Activated naive CD8-positive, alpha-beta T cell treated with anti-CD3 and anti-CD28 coated beads, Interleukin-2, amount 10 ng/mL, durations not matched to agents 7 days and 5 days (primary cell): ENCODE measurements around the gene NRXN2. TPM values are rescaled to one million over a fixed set of nuclear protein-coding genes. Genes with fewer than 3 reads are reported as not detected.

Source experiments
- ATAC-seq: fragments of 150-1000 bp; cut with Tn5 transposase; one replicate; pipeline ENCODE4 v1.10.0; 2021; ENCODE audit warnings: low read depth, moderate library complexity
- POLR2A ChIA-PET: fragments of 350-600 bp; sonication (Branson Sonifier 250); formaldehyde crosslinking; loops from one replicate; lab custom pipeline; 2021; ENCODE audit warnings: antibody characterized with exemption; lab: Charles Lee
- DNase-seq: peaks from one replicate; pipeline ENCODE4 v3.0.0; 2021
- H3K27ac Mint-ChIP-seq: one replicate; pipeline ENCODE4 v1.8.0; 2022; ENCODE audit warnings: mild to moderate bottlenecking, mixed read lengths
- H3K27me3 Mint-ChIP-seq: one replicate; pipeline ENCODE4 v1.8.0; 2022; ENCODE audit warnings: mild to moderate bottlenecking, moderate library complexity, mixed read lengths
- H3K36me3 Mint-ChIP-seq: one replicate; pipeline ENCODE4 v1.8.0; 2021; ENCODE audit warnings: mild to moderate bottlenecking, mixed read lengths
- H3K4me1 Mint-ChIP-seq: one replicate; pipeline ENCODE4 v1.8.0; 2021; ENCODE audit warnings: mixed read lengths
- H3K4me3 Mint-ChIP-seq: one replicate; pipeline ENCODE4 v1.8.0; 2022; ENCODE audit warnings: mild to moderate bottlenecking, moderate library complexity, mixed read lengths
- H3K9me3 Mint-ChIP-seq: one replicate; pipeline ENCODE4 v1.8.0; 2021; ENCODE audit warnings: mixed read lengths
- total RNA-seq, 2 experiments: library from RNA; stranded (reverse); gene quantifications; one replicate each; pipeline ENCODE4 v1.2.3, GENCODE V29; 2021

The NRXN2 gene
- total RNA-seq, 2 experiments from 2014 or later = 0.36 TPM; not detected in 1

DNA sequence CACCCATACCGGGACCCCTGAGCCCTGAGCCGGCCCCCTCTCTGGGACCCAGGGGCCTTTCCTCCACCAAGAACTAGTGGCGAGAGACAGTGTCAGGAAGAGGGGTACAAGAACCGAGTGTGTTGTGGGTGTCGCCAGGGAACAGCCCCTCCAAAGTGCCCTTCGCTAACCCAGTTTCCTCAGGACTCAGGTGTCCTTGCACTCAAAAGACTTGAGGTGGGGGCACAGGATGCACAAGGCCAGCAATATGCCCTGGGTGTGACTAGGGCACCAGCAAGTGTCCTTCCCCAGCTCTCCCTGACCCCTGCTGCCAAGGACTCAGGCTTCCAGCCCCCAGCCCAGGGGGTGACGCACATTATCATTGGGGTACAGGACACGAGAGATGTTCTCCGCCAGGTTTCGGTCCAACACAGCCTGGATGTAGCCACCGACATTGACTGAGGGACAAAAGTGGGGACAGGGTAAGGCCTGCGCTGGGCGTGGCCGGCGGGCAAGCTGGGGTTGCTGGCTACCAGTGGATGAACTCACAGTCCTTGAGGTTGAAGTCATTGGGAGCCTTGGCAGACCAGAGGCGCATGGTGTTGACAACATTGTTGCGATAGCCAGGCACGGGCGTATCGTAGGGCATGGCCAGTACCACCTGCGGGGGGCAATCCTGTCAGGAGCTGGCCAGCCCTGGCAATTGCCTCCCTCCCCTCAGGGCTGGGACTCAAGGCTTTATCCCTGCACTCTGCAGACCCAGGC lies 32.1 kb upstream of the NRXN2 start:
- POLR2A ChIA-PET = interaction anchor here (1.7 kb wide), 1 partner anchor 23 kb away, joined by 5 read pairs; the partner anchor contains the start of gene SF1
- ATAC-seq = no peak
- no peaks in the 10 kb centered on the region for H3K27me3 Mint-ChIP-seq
- H3K4me3 Mint-ChIP-seq = no peak overlapping the region
- no peaks in the 10 kb centered on the region for H3K9me3 Mint-ChIP-seq
- peak; percentile 24 for DNase-seq
- no peak overlapping the region for H3K27ac Mint-ChIP-seq
- peaks cover 9% of the 10 kb centered on the region for H3K36me3 Mint-ChIP-seq
- peaks cover 20% of the 10 kb centered on the region for H3K4me1 Mint-ChIP-seq

DNA sequence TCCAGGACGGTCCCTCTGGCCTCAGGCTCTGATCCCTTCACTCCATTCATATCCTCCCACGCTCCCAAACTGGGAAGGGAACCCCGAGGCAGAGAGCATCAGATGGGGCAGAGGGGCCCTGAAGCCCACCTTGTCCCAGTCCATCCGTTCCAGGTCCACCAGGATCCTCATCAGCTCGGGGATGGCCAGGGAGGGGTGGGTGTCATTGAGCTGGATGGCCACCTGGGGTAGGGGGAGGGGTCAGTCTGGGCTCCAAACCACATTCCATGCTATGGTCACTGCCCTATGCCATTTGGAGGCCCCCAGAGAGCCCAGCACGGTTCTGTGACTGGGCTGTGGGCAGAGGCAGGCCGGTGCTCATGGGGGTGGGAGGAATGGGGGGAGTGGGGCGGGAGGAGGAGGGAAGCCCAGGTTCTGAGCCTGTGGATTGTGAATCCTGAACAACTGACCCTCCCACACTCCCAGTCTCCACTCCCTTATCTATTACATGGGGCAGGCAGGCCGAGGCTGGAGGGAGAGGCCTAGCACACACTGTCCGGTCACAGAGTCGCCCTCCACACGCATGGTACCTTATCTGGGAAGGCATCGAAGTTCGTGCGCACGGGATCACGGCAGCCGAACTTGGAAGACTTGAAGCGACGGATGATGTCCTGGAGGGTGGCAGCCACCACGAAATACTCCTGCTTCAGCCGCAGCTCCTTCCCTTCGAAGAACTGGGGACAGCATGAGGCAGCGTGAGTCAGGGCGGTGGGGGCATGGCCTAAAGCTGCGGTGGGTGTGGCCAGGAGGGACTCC lies 31.3 kb upstream of the NRXN2 start:
- ATAC-seq (no peak), DNase-seq (peak; percentile 23)
- Mint-ChIP-seq H3K36me3 (peaks cover 9% of the 10 kb centered on the region), H3K4me3 (no peak overlapping the region), H3K9me3 (no peaks in the 10 kb centered on the region), H3K27me3 (no peaks in the 10 kb centered on the region), H3K4me1 (peaks cover 14% of the 10 kb centered on the region), H3K27ac (no peak overlapping the region)
- POLR2A ChIA-PET = no interaction called here

DNA sequence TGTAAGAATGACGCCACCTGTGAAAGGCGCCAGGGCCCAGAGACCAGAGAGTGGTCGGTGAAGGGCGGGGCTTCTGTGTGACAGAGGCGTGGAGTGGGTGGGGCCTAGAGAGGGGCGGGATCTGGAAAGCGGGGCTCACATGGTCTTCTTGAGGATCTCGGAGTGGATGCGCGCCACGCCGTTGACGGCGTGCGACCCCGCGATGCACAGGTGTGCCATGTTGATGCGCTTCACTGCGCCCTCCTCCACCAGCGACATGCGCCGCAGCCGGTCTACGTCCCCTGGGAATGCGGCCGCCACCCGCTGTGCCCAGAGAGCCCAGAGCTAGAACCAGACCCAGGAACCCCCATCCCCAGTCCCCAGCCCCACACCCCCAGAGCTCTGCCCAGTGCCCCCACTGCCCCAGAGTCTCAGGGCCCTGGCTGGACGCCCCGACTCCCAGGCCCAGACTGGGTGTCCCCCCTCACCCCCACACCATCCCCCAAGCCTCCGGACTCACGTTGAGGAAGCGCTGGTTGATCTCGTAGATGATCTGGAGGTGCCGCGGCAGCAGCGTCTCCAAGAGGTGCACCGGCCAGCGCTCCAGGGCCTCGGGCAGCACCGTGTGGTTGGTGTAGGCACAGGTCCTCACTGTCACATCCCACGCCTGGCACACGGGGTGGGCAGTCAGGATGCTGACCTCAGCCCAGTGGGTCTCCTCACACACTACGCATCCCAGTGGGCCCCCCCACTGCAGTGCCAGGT lies 30.6 kb upstream of the NRXN2 start:
- POLR2A ChIA-PET = interaction anchor here (0.8 kb wide), 1 partner anchor 9 kb away, joined by 3 read pairs; no protein-coding TSS in a partner anchor

DNA sequence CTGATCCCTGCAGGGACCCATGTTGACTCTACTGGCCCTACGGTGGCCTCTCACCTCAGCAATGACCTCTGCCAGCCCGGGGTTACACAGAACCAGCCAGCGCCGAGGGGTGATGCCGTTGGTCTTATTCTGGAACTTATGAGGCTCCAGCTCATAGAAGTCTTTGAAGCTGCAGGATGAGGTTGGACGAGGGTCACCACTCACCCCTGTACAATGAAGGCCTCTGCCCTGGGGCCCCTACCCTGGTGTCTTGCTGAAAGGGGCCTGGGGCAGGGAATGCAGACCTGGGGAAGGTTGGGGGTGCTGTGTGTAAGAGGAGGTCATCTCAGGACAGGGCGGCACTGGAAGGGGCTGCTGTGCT lies 30.0 kb upstream of the NRXN2 start:
- H3K27ac Mint-ChIP-seq = no peak overlapping the region
- POLR2A ChIA-PET = interaction anchor here (0.8 to 1.9 kb wide), 4 partner anchors 8 to 12 kb away, joined by 3 to 11 read pairs (median 4); no protein-coding TSS in a partner anchor
- H3K4me3 Mint-ChIP-seq = no peak overlapping the region

More for the DNA sequence above, 30.6 kb upstream of the NRXN2 start:
- Mint-ChIP-seq H3K9me3 (no peaks in the 10 kb centered on the region), H3K27me3 (no peaks in the 10 kb centered on the region), H3K4me1 (peaks cover 12% of the 10 kb centered on the region), H3K36me3 (peaks cover 9% of the 10 kb centered on the region), H3K27ac (no peak overlapping the region), H3K4me3 (no peak overlapping the region)
- DNase-seq (no peak), ATAC-seq (no peak)

DNA sequence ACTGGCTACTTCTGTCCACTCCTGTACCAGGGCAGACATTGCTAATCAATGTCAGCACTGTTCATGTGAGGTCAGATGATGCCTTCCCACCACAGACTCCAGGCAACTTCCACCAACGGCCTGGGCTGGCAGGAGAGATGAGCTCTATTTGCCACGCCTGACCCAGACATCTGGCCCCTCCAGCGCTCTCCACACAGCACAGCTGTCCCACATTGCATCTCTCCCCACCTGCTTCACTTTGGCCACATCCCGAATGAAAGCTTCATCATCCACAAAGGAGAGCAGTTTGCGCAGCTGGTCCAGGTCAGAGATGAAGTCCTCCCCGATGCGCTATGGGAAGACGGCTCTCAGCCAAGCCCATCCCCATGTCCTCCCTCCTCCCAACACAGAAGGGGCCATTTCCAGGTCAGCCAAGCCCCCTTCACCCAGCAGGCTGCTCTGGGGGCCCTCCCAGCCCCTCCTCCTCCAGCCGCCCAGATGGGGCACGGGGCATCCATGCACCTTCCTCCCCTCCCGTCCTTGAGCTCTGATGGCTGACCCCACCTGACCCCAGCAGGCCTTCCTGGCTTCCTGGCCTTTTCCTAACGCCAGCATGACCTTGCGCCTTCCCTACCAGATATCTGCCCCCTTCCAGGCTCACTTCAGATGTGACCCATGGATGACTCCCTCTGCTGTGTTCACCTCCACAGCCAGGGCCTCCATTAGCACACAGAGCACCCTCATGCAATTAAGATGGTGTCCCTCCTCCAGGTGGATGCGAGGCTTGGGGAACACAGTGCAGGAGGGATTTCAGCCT lies 29.4 kb upstream of the NRXN2 start:
- H3K36me3 Mint-ChIP-seq = peaks cover 11% of the 10 kb centered on the region
- DNase-seq (no peak), ATAC-seq (no peak)
- H3K9me3 Mint-ChIP-seq = no peaks in the 10 kb centered on the region
- no peaks in the 10 kb centered on the region for H3K27me3 Mint-ChIP-seq
- peaks cover 16% of the 10 kb centered on the region for H3K4me1 Mint-ChIP-seq
- H3K27ac Mint-ChIP-seq = peak overlapping the region; percentile 58
- POLR2A ChIA-PET = interaction anchor here (0.8 to 1.9 kb wide), 4 partner anchors 8 to 12 kb away, joined by 3 to 11 read pairs (median 4); no protein-coding TSS in a partner anchor
- H3K4me3 Mint-ChIP-seq = no peak overlapping the region

More for the DNA sequence above, 30.0 kb upstream of the NRXN2 start:
- ATAC-seq = no peak
- H3K4me1 Mint-ChIP-seq = peaks cover 14% of the 10 kb centered on the region
- no peaks in the 10 kb centered on the region for H3K9me3 Mint-ChIP-seq
- DNase-seq = peak; percentile 27
- peaks cover 11% of the 10 kb centered on the region for H3K36me3 Mint-ChIP-seq
- H3K27me3 Mint-ChIP-seq = no peaks in the 10 kb centered on the region

DNA sequence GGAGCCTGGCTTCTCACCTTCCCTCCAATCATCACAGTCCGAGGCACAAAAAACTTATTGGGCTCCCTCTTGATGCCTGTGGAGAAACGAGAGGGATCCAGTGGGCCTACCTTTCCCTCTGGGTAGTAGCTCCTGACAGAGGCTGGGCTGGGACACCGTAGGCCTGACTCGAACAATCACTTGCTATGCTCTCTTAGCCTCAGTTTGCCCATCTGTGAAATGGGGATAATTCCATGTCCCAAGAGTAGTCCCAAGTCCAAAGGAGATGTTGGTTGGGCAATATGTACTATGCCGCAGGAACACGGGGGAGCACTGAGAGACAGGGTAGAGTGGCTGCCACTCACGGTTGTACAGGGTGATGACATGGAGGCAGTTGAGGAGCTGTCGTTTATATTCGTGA lies 28.6 kb upstream of the NRXN2 start:
- no peak for DNase-seq
- POLR2A ChIA-PET = interaction anchor here (1.4 to 1.9 kb wide), 2 partner anchors 9 to 12 kb away, joined by 4 to 11 read pairs; no protein-coding TSS in a partner anchor
- peaks cover 11% of the 10 kb centered on the region for H3K36me3 Mint-ChIP-seq
- H3K27me3 Mint-ChIP-seq = no peaks in the 10 kb centered on the region
- ATAC-seq = no peak
- no peaks in the 10 kb centered on the region for H3K9me3 Mint-ChIP-seq
- peaks cover 18% of the 10 kb centered on the region for H3K4me1 Mint-ChIP-seq
- no peak overlapping the region for H3K27ac Mint-ChIP-seq
- H3K4me3 Mint-ChIP-seq = no peak overlapping the region

DNA sequence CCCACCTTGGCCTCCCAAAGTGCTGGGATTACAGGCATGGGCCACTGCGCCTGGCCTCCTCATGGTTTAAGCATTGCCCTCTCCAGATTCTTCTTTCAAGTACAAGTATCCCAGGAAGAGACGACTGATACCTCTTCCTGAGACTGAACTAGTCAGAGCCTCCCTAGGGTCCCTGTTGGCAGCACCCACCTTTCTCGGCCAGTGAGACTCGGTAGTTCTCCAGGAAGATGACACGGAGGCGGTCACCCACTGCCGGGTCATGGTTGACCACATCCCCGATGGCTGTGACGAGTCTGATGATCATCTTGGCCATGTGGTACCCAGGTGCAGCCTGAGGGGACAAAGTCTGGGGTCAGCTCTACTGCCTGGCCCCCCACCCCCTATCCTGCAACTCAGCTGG lies 28.1 kb upstream of the NRXN2 start:
- no peaks in the 10 kb centered on the region for H3K9me3 Mint-ChIP-seq
- POLR2A ChIA-PET = interaction anchor here (1.9 kb wide), 1 partner anchor 10 kb away, joined by 11 read pairs; no protein-coding TSS in a partner anchor
- H3K36me3 Mint-ChIP-seq = peaks cover 11% of the 10 kb centered on the region
- no peaks in the 10 kb centered on the region for H3K27me3 Mint-ChIP-seq
- H3K4me3 Mint-ChIP-seq = no peak overlapping the region
- peak overlapping the region; percentile 36 for H3K27ac Mint-ChIP-seq
- DNase-seq (no peak), ATAC-seq (no peak)
- H3K4me1 Mint-ChIP-seq = peaks cover 20% of the 10 kb centered on the region

DNA sequence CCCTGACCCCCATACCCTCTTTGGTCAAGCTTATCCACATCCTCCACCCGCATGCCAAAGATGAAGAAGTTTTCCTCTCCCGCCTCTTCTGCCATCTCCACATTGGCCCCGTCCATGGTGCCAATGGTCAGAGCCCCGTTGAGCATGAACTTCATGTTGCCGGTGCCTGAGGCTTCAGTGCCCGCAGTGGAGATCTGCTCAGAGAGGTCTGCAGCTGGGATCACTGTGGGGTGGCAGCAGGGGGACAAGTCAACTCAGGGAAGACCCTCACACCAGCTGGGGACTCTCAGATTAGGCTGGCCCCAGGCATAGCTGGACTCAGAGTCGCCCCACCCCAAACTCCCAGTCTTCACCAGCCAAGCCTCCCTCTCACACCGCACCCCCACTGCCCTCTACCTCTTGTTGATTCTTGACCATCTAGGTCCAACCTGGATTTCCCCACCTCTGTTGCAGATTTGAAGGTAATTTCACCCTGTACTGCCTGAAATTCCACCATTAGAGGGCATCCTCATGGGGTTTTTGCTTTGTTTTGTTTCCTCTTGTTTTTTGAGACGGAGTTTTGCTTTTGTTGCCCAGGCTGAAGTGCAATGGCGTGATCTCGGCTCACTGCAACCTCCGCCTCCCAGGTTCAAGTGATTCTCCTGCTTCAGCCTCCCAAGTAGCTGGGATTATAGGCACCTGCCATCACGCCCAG lies 27.5 kb upstream of the NRXN2 start:
- Mint-ChIP-seq H3K36me3 (peaks cover 11% of the 10 kb centered on the region), H3K4me3 (no peak overlapping the region), H3K27ac (peak overlapping the region; percentile 55), H3K4me1 (peaks cover 24% of the 10 kb centered on the region), H3K9me3 (no peaks in the 10 kb centered on the region), H3K27me3 (no peaks in the 10 kb centered on the region)
- POLR2A ChIA-PET = interaction anchor here (0.7 to 1.7 kb wide), 2 partner anchors 13 to 162 kb away, joined by 6 to 8 read pairs; no protein-coding TSS in a partner anchor
- DNase-seq = no peak
- no peak for ATAC-seq

DNA sequence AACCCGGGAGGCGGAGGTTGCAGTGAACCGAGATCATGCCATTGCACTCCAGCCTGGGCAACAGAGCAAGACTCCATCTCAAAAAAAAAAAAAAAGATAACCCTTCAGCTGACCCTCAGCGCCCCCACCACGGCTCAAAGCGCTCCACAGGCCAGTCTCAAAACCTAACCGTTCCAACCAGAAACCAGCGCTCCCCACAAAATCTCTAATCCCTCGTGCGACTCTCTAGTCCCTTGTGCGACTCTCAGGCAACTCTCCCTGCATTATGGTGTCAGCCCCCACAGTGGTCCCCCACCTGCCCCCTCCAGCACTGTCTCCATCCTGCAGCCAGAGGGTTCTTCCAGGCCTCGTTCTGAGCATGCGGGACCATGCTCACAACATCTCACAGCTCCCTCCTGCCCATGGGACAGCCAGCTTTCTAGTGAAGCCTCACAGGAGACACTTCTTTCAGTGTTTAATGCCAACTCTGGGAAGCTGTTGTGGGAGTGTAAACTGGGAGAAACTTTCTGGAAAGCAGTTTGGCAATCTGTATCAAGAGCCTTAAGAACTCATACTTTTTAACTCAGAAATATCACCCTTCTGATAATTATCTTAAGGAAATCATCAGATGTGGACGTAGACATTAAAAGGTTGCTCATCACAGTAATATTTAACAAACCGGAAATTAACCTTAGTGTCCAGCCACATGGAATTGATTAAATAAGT lies 25.1 kb upstream of the NRXN2 start:
- Mint-ChIP-seq H3K9me3 (no peaks in the 10 kb centered on the region), H3K27ac (peak overlapping the region; percentile 57), H3K27me3 (no peaks in the 10 kb centered on the region), H3K4me3 (no peak overlapping the region), H3K4me1 (peaks cover 31% of the 10 kb centered on the region), H3K36me3 (peaks cover 9% of the 10 kb centered on the region)
- ATAC-seq (no peak), DNase-seq (no peak)
- POLR2A ChIA-PET = interaction anchor here (1.0 to 7.5 kb wide), 3 partner anchors 16 to 30 kb away, joined by 3 to 278 read pairs (median 12); partner anchors contain the start of genes PYGM and SF1

DNA sequence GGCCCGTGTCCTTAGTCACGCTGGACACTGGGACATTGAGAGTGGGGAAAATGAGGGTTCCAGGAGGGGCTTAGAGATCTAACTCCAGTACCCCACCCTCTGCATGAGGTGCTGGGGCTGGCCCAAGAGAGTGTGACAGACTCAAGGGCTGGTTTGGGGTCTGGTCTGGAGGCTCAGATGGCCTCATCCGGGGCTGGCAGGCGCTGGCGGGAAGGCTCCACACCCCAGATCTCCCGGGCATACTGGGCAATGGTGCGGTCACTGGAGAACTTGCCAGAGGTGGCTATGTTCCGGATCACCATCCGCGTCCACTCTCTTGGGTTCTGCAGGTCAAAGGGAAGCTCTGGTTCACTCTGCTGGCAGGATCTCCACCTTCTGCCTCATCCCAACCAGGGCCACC lies 23.5 kb upstream of the NRXN2 start:
- POLR2A ChIA-PET = interaction anchor here (1.2 to 7.5 kb wide), 3 partner anchors 18 to 132 kb away, joined by 4 to 278 read pairs (median 12); partner anchors contain the start of genes EHD1, PYGM and SF1
- no peaks in the 10 kb centered on the region for H3K27me3 Mint-ChIP-seq
- no peaks in the 10 kb centered on the region for H3K9me3 Mint-ChIP-seq
- H3K4me3 Mint-ChIP-seq = peak overlapping the region; percentile 65
- DNase-seq = no peak
- ATAC-seq = no peak
- peak overlapping the region; percentile 67 for H3K27ac Mint-ChIP-seq
- H3K4me1 Mint-ChIP-seq = peaks cover 27% of the 10 kb centered on the region
- H3K36me3 Mint-ChIP-seq = peaks cover 4% of the 10 kb centered on the region
